ENCODE results near the gene PSTPIP1. TPM values are rescaled to one million over a fixed set of nuclear protein-coding genes. Genes with fewer than 3 reads are reported as not detected.

The PSTPIP1 gene
- total RNA-seq, 1 donor from 2014 or later, result not detected

GRCh38 chr15:77070495-77071304 lies 75.8 kb downstream of the PSTPIP1 start, which contains the start of gene TSPAN3:
Gene TSPAN3 (minus strand): TSS chr15:77071109. CDS start chr15:77070954, 155 bp downstream.
- Histone ChIP-seq H3K36me3 (ENCODE audit: insufficient read depth, low read length) (no peaks in the 10 kb centered on the region), H3K9me3 (ENCODE audit: insufficient read depth, low read depth, low read length) (no peaks in the 10 kb centered on the region), H3K9ac (ENCODE audit: low read length) (peak within 1 kb of the TSS; percentile 90), H3K79me2 (ENCODE audit: insufficient read depth, low read length) (peaks cover 47% of the 10 kb centered on the region), H3K4me1 (ENCODE audit: insufficient read depth, low read length) (peaks cover 15% of the 10 kb centered on the region), H3K4me2 (ENCODE audit: low read length) (peak within 1 kb of the TSS; percentile 99), H3K4me3 (ENCODE audit: insufficient read depth, low read depth, low read length) (peak within 1 kb of the TSS; percentile 82), H3K27me3 (ENCODE audit: insufficient read depth, low read length) (peaks cover 10% of the 10 kb centered on the region), H3K27ac (ENCODE audit: low read depth, low read length) (peak within 1 kb of the TSS; percentile 77), H2AFZ (ENCODE audit: low read depth, low read length) (peak within 1 kb of the TSS; percentile 76), H4K20me1 (ENCODE audit: insufficient read depth, low read length) (peaks cover 41% of the 10 kb centered on the region)
- Mint-ChIP-seq H3K27me3 (ENCODE audit: low read depth, unreplicated experiment) (peaks cover 3% of the 10 kb centered on the region), H3K36me3 (ENCODE audit: low read depth, unreplicated experiment) (no peaks in the 10 kb centered on the region), H3K27ac (ENCODE audit: unreplicated experiment) (peak within 1 kb of the TSS; percentile 60), H3K9me3 (ENCODE audit: unreplicated experiment) (no peaks in the 10 kb centered on the region), H3K4me1 (ENCODE audit: low read depth, unreplicated experiment) (peaks cover 11% of the 10 kb centered on the region), H3K4me3 (ENCODE audit: unreplicated experiment) (peak within 1 kb of the TSS; percentile 92)
- FAIRE-seq, result no peak
- TF ChIP-seq EZH2 (IDR thresholded peaks at IDR 0.05; ENCODE audit: insufficient read depth, low read length), result no peak
- TF ChIP-seq, protein P1, sequence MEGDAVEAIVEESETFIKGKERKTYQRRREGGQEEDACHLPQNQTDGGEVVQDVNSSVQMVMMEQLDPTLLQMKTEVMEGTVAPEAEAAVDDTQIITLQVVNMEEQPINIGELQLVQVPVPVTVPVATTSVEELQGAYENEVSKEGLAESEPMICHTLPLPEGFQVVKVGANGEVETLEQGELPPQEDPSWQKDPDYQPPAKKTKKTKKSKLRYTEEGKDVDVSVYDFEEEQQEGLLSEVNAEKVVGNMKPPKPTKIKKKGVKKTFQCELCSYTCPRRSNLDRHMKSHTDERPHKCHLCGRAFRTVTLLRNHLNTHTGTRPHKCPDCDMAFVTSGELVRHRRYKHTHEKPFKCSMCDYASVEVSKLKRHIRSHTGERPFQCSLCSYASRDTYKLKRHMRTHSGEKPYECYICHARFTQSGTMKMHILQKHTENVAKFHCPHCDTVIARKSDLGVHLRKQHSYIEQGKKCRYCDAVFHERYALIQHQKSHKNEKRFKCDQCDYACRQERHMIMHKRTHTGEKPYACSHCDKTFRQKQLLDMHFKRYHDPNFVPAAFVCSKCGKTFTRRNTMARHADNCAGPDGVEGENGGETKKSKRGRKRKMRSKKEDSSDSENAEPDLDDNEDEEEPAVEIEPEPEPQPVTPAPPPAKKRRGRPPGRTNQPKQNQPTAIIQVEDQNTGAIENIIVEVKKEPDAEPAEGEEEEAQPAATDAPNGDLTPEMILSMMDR (IDR thresholded peaks at IDR 0.05; ENCODE audit: insufficient read depth, low read depth, low read length), result no peak
- peak; percentile 75 for DNase-seq (ENCODE audit: low read depth)

DNA sequence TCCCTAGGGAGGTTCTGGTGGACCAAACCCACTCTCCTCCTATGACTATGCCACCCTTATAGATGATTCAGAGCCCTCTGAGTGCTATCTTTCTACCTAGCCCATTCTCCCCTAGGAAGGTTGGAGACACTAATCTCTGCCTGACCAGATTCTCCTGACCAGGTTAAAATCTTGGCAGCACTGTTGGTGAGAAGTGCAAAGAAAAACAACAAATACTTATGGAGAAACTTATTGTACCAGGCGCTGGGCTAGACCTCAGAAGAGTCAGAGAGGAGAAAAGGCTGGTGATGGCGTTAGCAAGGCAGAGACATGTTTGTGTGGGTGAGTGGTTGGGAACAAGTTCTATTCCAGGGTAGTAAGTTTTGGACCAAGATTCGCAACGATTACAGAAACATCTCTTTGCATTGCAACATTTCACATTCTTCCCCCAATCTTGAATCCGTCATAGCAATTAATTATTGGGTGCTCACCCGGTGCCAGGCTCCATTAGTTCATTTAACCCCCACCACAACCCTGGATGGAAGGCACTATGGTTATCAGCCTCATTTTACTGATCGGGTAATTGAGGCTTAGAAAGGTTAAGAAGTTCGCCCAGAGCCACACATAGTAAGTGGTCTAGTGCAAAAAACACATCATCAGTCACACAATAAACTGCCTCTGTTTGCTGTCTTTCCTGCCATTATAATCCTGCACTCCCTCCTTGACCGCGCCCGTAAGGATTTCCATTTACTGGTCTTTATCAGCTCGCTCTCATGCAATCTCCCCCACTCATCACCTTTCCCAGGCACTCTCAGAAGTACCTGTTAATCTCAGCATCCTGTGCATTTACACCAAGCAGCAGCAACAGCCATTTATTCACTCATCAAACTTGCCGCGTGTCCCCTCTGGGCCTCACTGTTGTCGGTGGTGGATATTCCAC lies 76.6 kb downstream of the PSTPIP1 start:
- peaks cover 34% of the 10 kb centered on the region for H4K20me1 ChIP-seq (ENCODE audit: insufficient read depth, low read length)
- no peaks in the 10 kb centered on the region for H3K36me3 ChIP-seq (ENCODE audit: insufficient read depth, low read length)
- peaks cover 39% of the 10 kb centered on the region for H3K79me2 ChIP-seq (ENCODE audit: insufficient read depth, low read length)
- H3K4me2 ChIP-seq (ENCODE audit: low read length), result peak overlapping the region; percentile 99
- no peak overlapping the region for H3K27ac ChIP-seq (ENCODE audit: low read depth, low read length)
- H3K27me3 ChIP-seq (ENCODE audit: insufficient read depth, low read length), result peaks cover 14% of the 10 kb centered on the region
- Mint-ChIP-seq H3K4me3 (ENCODE audit: unreplicated experiment) (peak overlapping the region; percentile 81), H3K9me3 (ENCODE audit: unreplicated experiment) (no peaks in the 10 kb centered on the region), H3K27ac (ENCODE audit: unreplicated experiment) (peak overlapping the region; percentile 60), H3K4me1 (ENCODE audit: low read depth, unreplicated experiment) (peaks cover 11% of the 10 kb centered on the region), H3K36me3 (ENCODE audit: low read depth, unreplicated experiment) (no peaks in the 10 kb centered on the region), H3K27me3 (ENCODE audit: low read depth, unreplicated experiment) (peaks cover 3% of the 10 kb centered on the region)
- no peak overlapping the region for H3K9ac ChIP-seq (ENCODE audit: low read length)
- DNase-seq (ENCODE audit: low read depth) (no peak), FAIRE-seq (no peak)
- H3K9me3 ChIP-seq (ENCODE audit: insufficient read depth, low read depth, low read length), result no peaks in the 10 kb centered on the region
- peaks cover 15% of the 10 kb centered on the region for H3K4me1 ChIP-seq (ENCODE audit: insufficient read depth, low read length)
- TF ChIP-seq EZH2 (IDR thresholded peaks at IDR 0.05; ENCODE audit: insufficient read depth, low read length), result no peak
- TF ChIP-seq, protein P1 (IDR thresholded peaks at IDR 0.05; ENCODE audit: insufficient read depth, low read depth, low read length), result no peak
- H2AFZ ChIP-seq (ENCODE audit: low read depth, low read length), result peak overlapping the region; percentile 62
- H3K4me3 ChIP-seq (ENCODE audit: insufficient read depth, low read depth, low read length), result no peak overlapping the region
